Measurements from ENCODE around the gene KCNC3.

The KCNC3 gene

DNA sequence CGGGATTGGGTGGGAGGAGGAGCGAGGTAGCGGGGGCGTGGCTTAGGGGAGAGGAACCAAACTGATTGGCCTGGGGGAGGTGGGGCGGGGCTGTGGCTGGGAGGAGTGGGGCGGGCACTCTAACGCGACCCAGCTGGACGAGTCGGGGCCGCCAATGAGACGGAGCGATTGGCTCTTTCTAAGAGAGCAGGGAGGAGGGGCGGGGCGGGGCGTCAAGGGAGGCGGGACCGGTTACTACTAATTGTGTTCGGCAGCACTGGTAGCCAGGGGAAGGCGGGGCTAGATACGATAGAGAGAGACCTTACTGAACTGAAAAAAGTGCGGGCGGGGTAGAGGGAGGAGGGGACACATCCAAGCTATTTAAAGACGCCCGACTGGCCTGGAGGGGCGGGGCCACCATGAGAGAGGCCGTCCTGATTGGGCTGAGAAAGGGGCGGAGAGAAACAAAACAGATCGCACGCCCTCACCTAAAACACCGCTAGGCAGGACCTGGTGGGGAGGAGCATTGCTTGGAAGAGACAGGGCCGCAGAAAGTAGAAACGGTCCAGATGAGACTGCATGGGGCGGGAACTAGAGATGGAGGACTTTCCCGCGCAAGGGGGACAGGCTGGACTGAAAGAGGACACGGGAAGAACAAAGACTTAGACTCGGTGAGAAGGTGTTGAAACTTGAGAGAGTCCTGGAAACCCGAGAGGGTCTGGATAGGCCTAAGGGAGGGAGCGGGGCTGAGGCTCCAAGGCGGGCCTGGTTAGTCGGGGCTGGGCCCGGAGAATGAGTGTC, at the start of gene KCNC3:
TSS of gene KCNC3 (minus strand) at position 232 of the 780 bp plus-strand sequence. CDS start 295 bp downstream, outside the sequence.
- peak; percentile 48 for DNase-seq (ENCODE audit: low read depth)
- TF ChIP-seq, protein P1, sequence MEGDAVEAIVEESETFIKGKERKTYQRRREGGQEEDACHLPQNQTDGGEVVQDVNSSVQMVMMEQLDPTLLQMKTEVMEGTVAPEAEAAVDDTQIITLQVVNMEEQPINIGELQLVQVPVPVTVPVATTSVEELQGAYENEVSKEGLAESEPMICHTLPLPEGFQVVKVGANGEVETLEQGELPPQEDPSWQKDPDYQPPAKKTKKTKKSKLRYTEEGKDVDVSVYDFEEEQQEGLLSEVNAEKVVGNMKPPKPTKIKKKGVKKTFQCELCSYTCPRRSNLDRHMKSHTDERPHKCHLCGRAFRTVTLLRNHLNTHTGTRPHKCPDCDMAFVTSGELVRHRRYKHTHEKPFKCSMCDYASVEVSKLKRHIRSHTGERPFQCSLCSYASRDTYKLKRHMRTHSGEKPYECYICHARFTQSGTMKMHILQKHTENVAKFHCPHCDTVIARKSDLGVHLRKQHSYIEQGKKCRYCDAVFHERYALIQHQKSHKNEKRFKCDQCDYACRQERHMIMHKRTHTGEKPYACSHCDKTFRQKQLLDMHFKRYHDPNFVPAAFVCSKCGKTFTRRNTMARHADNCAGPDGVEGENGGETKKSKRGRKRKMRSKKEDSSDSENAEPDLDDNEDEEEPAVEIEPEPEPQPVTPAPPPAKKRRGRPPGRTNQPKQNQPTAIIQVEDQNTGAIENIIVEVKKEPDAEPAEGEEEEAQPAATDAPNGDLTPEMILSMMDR (IDR thresholded peaks at IDR 0.05; ENCODE audit: control insufficient read depth, insufficient read depth, low read depth, low read length, missing control alignments): no peak
- no peak within 1 kb of the TSS for H3K4me3 ChIP-seq (ENCODE audit: control insufficient read depth, low read depth, low read length)

DNA sequence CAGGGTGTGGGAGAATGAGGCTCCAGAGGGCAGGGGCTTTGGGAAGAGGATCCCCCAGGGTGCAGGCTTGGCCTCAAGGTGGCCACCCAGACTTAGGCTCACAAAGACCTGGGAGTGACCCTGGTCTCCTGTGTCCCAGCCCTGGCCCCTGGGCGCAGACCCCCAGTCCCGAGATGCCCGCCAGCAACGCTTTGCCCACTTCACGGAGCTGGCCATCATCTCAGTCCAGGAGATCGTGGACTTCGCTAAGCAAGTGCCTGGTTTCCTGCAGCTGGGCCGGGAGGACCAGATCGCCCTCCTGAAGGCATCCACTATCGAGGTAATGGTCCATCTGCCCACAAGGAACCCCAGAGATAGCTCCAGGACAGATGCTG, 49.7 kb upstream of the KCNC3 start:
- H3K4me3 ChIP-seq (ENCODE audit: control insufficient read depth, low read depth, low read length): no peak overlapping the region
- DNase-seq (ENCODE audit: low read depth): no peak
- TF ChIP-seq, protein P1 (IDR thresholded peaks at IDR 0.05; ENCODE audit: control insufficient read depth, insufficient read depth, low read depth, low read length, missing control alignments): no peak

DNA sequence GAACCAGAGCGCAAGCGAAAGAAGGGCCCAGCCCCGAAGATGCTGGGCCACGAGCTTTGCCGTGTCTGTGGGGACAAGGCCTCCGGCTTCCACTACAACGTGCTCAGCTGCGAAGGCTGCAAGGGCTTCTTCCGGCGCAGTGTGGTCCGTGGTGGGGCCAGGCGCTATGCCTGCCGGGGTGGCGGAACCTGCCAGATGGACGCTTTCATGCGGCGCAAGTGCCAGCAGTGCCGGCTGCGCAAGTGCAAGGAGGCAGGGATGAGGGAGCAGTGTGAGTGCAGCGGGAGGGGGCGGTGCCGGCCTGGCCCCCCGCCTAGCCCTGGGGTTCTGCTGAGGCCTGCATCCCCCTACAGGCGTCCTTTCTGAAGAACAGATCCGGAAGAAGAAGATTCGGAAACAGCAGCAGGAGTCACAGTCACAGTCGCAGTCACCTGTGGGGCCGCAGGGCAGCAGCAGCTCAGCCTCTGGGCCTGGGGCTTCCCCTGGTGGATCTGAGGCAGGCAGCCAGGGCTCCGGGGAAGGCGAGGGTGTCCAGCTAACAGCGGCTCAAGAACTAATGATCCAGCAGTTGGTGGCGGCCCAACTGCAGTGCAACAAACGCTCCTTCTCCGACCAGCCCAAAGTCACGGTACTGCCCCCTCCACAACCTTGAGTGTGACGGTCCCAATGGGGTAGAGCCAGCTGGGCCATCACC, 49.1 kb upstream of the KCNC3 start:
- no peak for DNase-seq (ENCODE audit: low read depth)
- TF ChIP-seq, protein P1 (IDR thresholded peaks at IDR 0.05; ENCODE audit: control insufficient read depth, insufficient read depth, low read depth, low read length, missing control alignments): no peak

DNA sequence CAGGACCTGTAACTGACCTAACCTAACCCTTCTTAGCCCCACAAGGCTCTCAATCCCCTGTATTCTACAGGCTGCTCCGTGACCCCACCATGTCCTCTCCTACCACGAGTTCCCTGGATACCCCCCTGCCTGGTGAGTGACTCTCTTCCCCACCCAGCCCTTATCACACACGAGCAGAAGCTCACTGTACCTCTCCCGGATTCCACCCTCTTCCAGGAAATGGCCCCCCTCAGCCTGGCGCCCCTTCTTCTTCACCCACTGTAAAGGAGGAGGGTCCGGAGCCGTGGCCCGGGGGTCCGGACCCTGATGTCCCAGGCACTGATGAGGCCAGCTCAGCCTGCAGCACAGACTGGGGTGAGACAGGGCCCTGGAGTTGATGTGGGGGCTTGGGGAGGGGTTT, 48.3 kb upstream of the KCNC3 start:
- TF ChIP-seq, protein P1 (IDR thresholded peaks at IDR 0.05; ENCODE audit: control insufficient read depth, insufficient read depth, low read depth, low read length, missing control alignments): no peak
- no peak overlapping the region for H3K4me3 ChIP-seq (ENCODE audit: control insufficient read depth, low read depth, low read length)
- no peak for DNase-seq (ENCODE audit: low read depth)

More for the DNA sequence above, 49.1 kb upstream of the KCNC3 start:
- H3K4me3 ChIP-seq (ENCODE audit: control insufficient read depth, low read depth, low read length): no peak overlapping the region

DNA sequence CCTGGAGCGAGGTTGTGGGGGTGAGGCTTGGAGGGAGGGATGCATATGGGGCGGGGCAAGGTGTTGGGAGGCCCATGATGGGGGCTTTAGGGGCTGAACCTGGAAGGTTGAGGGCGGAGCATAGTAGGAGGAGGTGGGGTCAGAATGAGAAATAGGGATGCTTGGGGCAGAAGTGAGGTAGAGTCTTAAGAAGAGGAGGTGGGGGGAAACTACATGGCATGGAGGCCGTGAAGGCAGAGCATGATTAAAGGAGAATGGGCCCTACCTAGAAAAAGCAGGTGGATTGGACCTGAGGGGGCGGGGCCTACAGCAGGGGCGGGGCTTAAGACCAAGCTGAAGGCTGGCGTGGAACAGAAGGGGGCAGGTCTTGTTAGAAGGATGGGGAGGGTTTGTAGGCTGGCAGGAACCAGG, 47.9 kb upstream of the KCNC3 start:
- TF ChIP-seq, protein P1 (IDR thresholded peaks at IDR 0.05; ENCODE audit: control insufficient read depth, insufficient read depth, low read depth, low read length, missing control alignments): no peak
- no peak for DNase-seq (ENCODE audit: low read depth)
- peak overlapping the region; percentile 79 for H3K4me3 ChIP-seq (ENCODE audit: control insufficient read depth, low read depth, low read length)

DNA sequence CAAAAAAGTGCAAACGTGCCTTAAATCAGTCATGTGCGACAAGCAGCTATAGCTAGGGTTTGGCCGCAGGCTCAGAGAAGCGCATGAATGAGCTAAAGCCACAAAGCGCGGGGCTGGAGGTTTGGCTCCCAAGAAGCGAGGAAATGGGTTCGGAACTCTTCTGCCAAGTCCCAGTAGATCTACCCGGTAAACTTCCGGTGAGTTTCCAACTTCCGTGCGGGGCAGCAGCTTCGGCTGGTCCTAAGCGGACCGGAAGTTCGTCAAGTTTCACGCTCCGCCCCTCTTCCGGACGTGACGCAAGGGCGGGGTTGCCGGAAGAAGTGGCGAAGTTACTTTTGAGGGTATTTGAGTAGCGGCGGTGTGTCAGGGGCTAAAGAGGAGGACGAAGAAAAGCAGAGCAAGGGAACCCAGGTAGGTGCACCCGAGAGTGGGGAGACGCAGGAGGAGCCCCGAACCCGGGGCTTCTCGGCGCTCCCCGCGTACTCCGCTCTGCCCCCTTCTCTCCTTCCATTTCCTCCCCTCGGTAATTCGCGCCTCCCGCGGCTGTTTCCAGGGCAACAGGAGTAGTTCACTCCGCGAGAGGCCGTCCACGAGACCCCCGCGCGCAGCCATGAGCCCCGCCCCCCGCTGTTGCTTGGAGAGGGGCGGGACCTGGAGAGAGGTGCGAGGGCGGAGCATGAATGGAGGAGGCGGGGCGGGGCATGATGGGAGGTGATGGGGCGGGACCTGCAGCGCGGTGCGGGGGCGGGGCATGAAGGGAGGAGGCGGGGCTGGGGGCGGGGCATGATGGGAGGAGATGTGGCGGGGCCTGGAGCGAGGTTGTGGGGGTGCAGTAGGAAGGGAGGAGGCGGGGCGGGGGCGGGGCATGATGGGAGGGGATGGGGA, 47.2 kb upstream of the KCNC3 start, which contains the start of gene NR1H2:
TSS of gene NR1H2 (plus strand) at position 292 of the 885 bp plus-strand sequence. CDS start 1,149 bp downstream, outside the sequence.
- DNase-seq (ENCODE audit: low read depth): peak; percentile 95
- peak within 1 kb of the TSS; percentile 79 for H3K4me3 ChIP-seq (ENCODE audit: control insufficient read depth, low read depth, low read length)
- TF ChIP-seq, protein P1 (IDR thresholded peaks at IDR 0.05; ENCODE audit: control insufficient read depth, insufficient read depth, low read depth, low read length, missing control alignments): no peak

All from AG09309 (cell line).